C4-2B (cell line): ENCODE results near the gene NIM1K.

Experiments used
- ZFX ChIP-seq: fragments of 450-650 bp; IDR thresholded peaks from 2 replicates; pipeline ENCODE4 v1.6.1; 2017
- TF ChIP-seq, protein P1 (sequence below): fragments of 450-650 bp; conservative IDR thresholded peaks from 2 replicates; pipeline ENCODE4 v1.5.1; 2017; ENCODE audit warnings: mild to moderate bottlenecking

GRCh38 chr5:43174586-43174985, 17.4 kb upstream of the NIM1K start:
- TF ChIP-seq, protein P1, sequence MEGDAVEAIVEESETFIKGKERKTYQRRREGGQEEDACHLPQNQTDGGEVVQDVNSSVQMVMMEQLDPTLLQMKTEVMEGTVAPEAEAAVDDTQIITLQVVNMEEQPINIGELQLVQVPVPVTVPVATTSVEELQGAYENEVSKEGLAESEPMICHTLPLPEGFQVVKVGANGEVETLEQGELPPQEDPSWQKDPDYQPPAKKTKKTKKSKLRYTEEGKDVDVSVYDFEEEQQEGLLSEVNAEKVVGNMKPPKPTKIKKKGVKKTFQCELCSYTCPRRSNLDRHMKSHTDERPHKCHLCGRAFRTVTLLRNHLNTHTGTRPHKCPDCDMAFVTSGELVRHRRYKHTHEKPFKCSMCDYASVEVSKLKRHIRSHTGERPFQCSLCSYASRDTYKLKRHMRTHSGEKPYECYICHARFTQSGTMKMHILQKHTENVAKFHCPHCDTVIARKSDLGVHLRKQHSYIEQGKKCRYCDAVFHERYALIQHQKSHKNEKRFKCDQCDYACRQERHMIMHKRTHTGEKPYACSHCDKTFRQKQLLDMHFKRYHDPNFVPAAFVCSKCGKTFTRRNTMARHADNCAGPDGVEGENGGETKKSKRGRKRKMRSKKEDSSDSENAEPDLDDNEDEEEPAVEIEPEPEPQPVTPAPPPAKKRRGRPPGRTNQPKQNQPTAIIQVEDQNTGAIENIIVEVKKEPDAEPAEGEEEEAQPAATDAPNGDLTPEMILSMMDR = no peak
- TF ChIP-seq ZFX = no peak
